WTC11 (cell line): ENCODE data around the gene RERG. TPM values are rescaled to one million over a fixed set of nuclear protein-coding genes. Genes with fewer than 3 reads are reported as not detected.

Experiments
- ATAC-seq: fragments of 200-7000 bp; cut with Tn5 transposase; 2 replicates; pipeline ENCODE4 v1.10.0; 2021; ENCODE audit warnings: mild to moderate bottlenecking, moderate library complexity
- CTCF ChIA-PET: fragments of 300-600 bp; sonication (Branson Sonifier 250); formaldehyde crosslinking; loops from one replicate; lab custom pipeline; 2021; ENCODE audit warnings: antibody characterized with exemption; lab: Charles Lee
- POLR2A ChIA-PET: fragments of 350-600 bp; sonication (Branson Sonifier 250); formaldehyde crosslinking; loops from one replicate; lab custom pipeline; 2021; ENCODE audit warnings: antibody characterized with exemption; lab: Charles Lee
- DNase-seq: peaks from one replicate; pipeline ENCODE4 v3.0.0; 2021; ENCODE audit warnings: low spot score
- H3K27ac Mint-ChIP-seq: 2 replicates; pipeline ENCODE4 v1.8.0; 2021; ENCODE audit warnings: mixed read lengths
- H3K27me3 Mint-ChIP-seq: 2 replicates; pipeline ENCODE4 v1.8.0; 2021; ENCODE audit warnings: low read depth, mild to moderate bottlenecking, moderate library complexity, mixed read lengths
- H3K36me3 Mint-ChIP-seq: 2 replicates; pipeline ENCODE4 v1.8.0; 2021; ENCODE audit warnings: mixed read lengths
- H3K4me1 Mint-ChIP-seq: 2 replicates; pipeline ENCODE4 v1.8.0; 2022; ENCODE audit warnings: mixed read lengths
- H3K4me3 Mint-ChIP-seq: 2 replicates; pipeline ENCODE4 v1.8.0; 2021; ENCODE audit warnings: mild to moderate bottlenecking, moderate library complexity, mixed read lengths
- H3K9me3 Mint-ChIP-seq: 2 replicates; pipeline ENCODE4 v1.8.0; 2021; ENCODE audit warnings: mixed read lengths
- ATF1 ChIP-seq: sonication (generic); formaldehyde crosslinking; IDR thresholded peaks from 2 replicates; pipeline ENCODE4 v1.8.1; 2023; ENCODE audit warnings: mild to moderate bottlenecking, moderate library complexity, missing genetic modification reagents
- ATF2 ChIP-seq: sonication (generic); formaldehyde crosslinking; IDR thresholded peaks from 2 replicates; pipeline ENCODE4 v1.8.1; 2022; ENCODE audit warnings: low read depth, missing genetic modification reagents, borderline replicate concordance
- CBFB ChIP-seq: sonication (generic); formaldehyde crosslinking; IDR thresholded peaks from 2 replicates; pipeline ENCODE4 v1.8.1; 2022; ENCODE audit warnings: mild to moderate bottlenecking, low read depth, missing genetic modification reagents
- CREM ChIP-seq: sonication (generic); formaldehyde crosslinking; IDR thresholded peaks from 2 replicates; pipeline ENCODE4 v1.8.1; 2022; ENCODE audit warnings: mild to moderate bottlenecking, missing genetic modification reagents, moderate library complexity
- E2F1 ChIP-seq: sonication (generic); formaldehyde crosslinking; IDR thresholded peaks from 2 replicates; pipeline ENCODE4 v1.8.0; 2022; ENCODE audit warnings: mild to moderate bottlenecking, missing genetic modification reagents
- E2F5 ChIP-seq: sonication (generic); formaldehyde crosslinking; IDR thresholded peaks from 2 replicates; pipeline ENCODE4 v1.8.1; 2022; ENCODE audit warnings: mild to moderate bottlenecking, moderate library complexity, missing genetic modification reagents
- ETV6 ChIP-seq: sonication (generic); formaldehyde crosslinking; IDR thresholded peaks from 2 replicates; pipeline ENCODE4 v1.8.1; 2022; ENCODE audit warnings: mild to moderate bottlenecking, missing genetic modification reagents
- FOXK1 ChIP-seq: sonication (generic); formaldehyde crosslinking; IDR thresholded peaks from 2 replicates; pipeline ENCODE4 v1.8.0; 2022; ENCODE audit warnings: mild to moderate bottlenecking, moderate library complexity, missing genetic modification reagents
- KAT7 ChIP-seq: sonication (generic); formaldehyde crosslinking; IDR thresholded peaks from 2 replicates; pipeline ENCODE4 v1.8.1; 2023; ENCODE audit warnings: missing genetic modification reagents, mild to moderate bottlenecking, borderline replicate concordance
- MLX ChIP-seq: sonication (generic); formaldehyde crosslinking; IDR thresholded peaks from 2 replicates; pipeline ENCODE4 v1.8.1; 2023; ENCODE audit warnings: mild to moderate bottlenecking, missing genetic modification reagents, moderate library complexity
- MYBL2 ChIP-seq: sonication (generic); formaldehyde crosslinking; IDR thresholded peaks from 2 replicates; pipeline ENCODE4 v1.8.1; 2023; ENCODE audit warnings: mild to moderate bottlenecking, moderate library complexity, missing genetic modification reagents
- NFATC4 ChIP-seq: fragments of 250-450 bp; sonication (Bioruptor Pico); IDR thresholded peaks from 2 replicates; pipeline ENCODE4 v1.9.0; 2021; ENCODE audit warnings: mild to moderate bottlenecking
- NR2C2 ChIP-seq: sonication (generic); formaldehyde crosslinking; IDR thresholded peaks from 2 replicates; pipeline ENCODE4 v1.8.0; 2022; ENCODE audit warnings: mild to moderate bottlenecking, missing genetic modification reagents
- PRDM15 ChIP-seq: sonication (generic); formaldehyde crosslinking; IDR thresholded peaks from 2 replicates; pipeline ENCODE4 v1.8.0; 2022; ENCODE audit warnings: missing genetic modification reagents
- SMAD4 ChIP-seq: sonication (generic); formaldehyde crosslinking; IDR thresholded peaks from 2 replicates; pipeline ENCODE4 v1.8.0; 2022; ENCODE audit warnings: mild to moderate bottlenecking, missing genetic modification reagents
- TEAD4 ChIP-seq: sonication (generic); formaldehyde crosslinking; IDR thresholded peaks from 2 replicates; pipeline ENCODE4 v1.8.0; 2022; ENCODE audit warnings: mild to moderate bottlenecking, missing genetic modification reagents
- USF2 ChIP-seq: sonication (generic); formaldehyde crosslinking; IDR thresholded peaks from 2 replicates; pipeline ENCODE4 v1.8.1; 2023; ENCODE audit warnings: mild to moderate bottlenecking, missing genetic modification reagents, moderate library complexity
- ZBTB43 ChIP-seq: sonication (generic); formaldehyde crosslinking; IDR thresholded peaks from 2 replicates; pipeline ENCODE4 v1.8.1; 2023; ENCODE audit warnings: mild to moderate bottlenecking, missing genetic modification reagents
- ZNF121 ChIP-seq: sonication (generic); formaldehyde crosslinking; IDR thresholded peaks from 2 replicates; pipeline ENCODE4 v1.8.0; 2023; ENCODE audit warnings: missing genetic modification reagents
- ZNF219 ChIP-seq: sonication (generic); formaldehyde crosslinking; IDR thresholded peaks from 2 replicates; pipeline ENCODE4 v1.8.0; 2023; ENCODE audit warnings: missing genetic modification reagents, mild to moderate bottlenecking, borderline replicate concordance
- ZNF416 ChIP-seq: fragments of 250-450 bp; sonication (Bioruptor Pico); IDR thresholded peaks from 2 replicates; pipeline ENCODE4 v1.9.0; 2021; ENCODE audit warnings: mild to moderate bottlenecking, inconsistent platforms
- total RNA-seq: library from RNA; stranded (reverse); gene quantifications from 3 replicates; pipeline ENCODE4 v1.2.3, GENCODE V29; 2021

Gene RERG
- total RNA-seq, 1 experiment from 2014 or later = 0.28 TPM

- TF ChIP-seq FOXK1 = no peak
- no peak for TF ChIP-seq KAT7 (CRISPR knock-in tag)
These were observed 35.5 kb upstream of the RERG start (continued) for GRCh38 chr12:15256761-15257160.

- ATAC-seq (peak; percentile 81), DNase-seq (no peak)
- Mint-ChIP-seq H3K4me3 (no peak overlapping the region), H3K27me3 (no peaks in the 10 kb centered on the region), H3K9me3 (no peaks in the 10 kb centered on the region), H3K4me1 (peaks cover 16% of the 10 kb centered on the region), H3K27ac (no peak overlapping the region), H3K36me3 (no peaks in the 10 kb centered on the region)
- TF ChIP-seq SMAD4 (no peak), CBFB (CRISPR knock-in tag) (no peak), E2F1 (CRISPR knock-in tag) (no peak), ZBTB43 (CRISPR knock-in tag) (no peak), ZNF416 (CRISPR knock-in tag) (no peak), NR2C2 (CRISPR knock-in tag) (no peak), ETV6 (CRISPR knock-in tag) (no peak), E2F5 (CRISPR knock-in tag) (no peak), ZNF219 (CRISPR knock-in tag) (no peak), MYBL2 (CRISPR knock-in tag) (no peak), CREM (CRISPR knock-in tag) (no peak), MLX (no peak), NFATC4 (CRISPR knock-in tag) (no peak), ATF2 (CRISPR knock-in tag) (no peak), USF2 (CRISPR knock-in tag) (no peak), ZNF121 (CRISPR knock-in tag) (no peak)
- CTCF ChIA-PET = interaction anchor here (0.6 to 2.0 kb wide), 4 partner anchors 15 to 330 kb away, joined by 3 to 7 read pairs (median 4); no protein-coding TSS in a partner anchor
- POLR2A ChIA-PET = interaction anchor here (0.6 kb wide), 1 partner anchor 327 kb away, joined by 3 read pairs; no protein-coding TSS in a partner anchor
These were observed 32.8 kb upstream of the RERG start for GRCh38 chr12:15253990-15254389.

GRCh38 chr12:15244926-15245325 is 23.7 kb upstream of the RERG start:
- no peak for TF ChIP-seq NFATC4 (CRISPR knock-in tag)
- TF ChIP-seq PRDM15 (CRISPR knock-in tag) = no peak
- no peak for TF ChIP-seq E2F5 (CRISPR knock-in tag)
- TF ChIP-seq ZBTB43 (CRISPR knock-in tag) = no peak
- TF ChIP-seq TEAD4 (CRISPR knock-in tag) = no peak
- TF ChIP-seq ATF1 = no peak
- Mint-ChIP-seq H3K36me3 (no peaks in the 10 kb centered on the region), H3K9me3 (peaks cover 17% of the 10 kb centered on the region), H3K4me3 (no peak overlapping the region), H3K27me3 (no peaks in the 10 kb centered on the region), H3K4me1 (no peaks in the 10 kb centered on the region), H3K27ac (no peak overlapping the region)
- DNase-seq (no peak), ATAC-seq (no peak)
- ChIA-PET CTCF (no interaction called here), POLR2A (no interaction called here)
